Keratinocyte (primary cell): ENCODE data around the gene DAGLA. TPM values are rescaled to one million over a fixed set of nuclear protein-coding genes. Genes with fewer than 3 reads are reported as not detected.

Experiments
- DNase-seq: peaks from one replicate; pipeline ENCODE4 v3.0.0-alpha.2; 2011; ENCODE audit warnings: low read depth, missing footprints, low spot score
- FAIRE-seq: peaks from 2 replicates; lab custom pipeline; 2011; peaks lifted over from hg19 to GRCh38; lab: Jason Lieb, UNC
- H2AFZ ChIP-seq: 2 replicates; pipeline ENCODE4 v1.6.0; 2012; ENCODE audit warnings: low read length, control low read depth, inconsistent platforms; ENCODE audit not compliant: control insufficient read depth
- H3K27ac ChIP-seq: 2 replicates; pipeline ENCODE4 v1.5.1; 2011; ENCODE audit warnings: low read length; ENCODE audit not compliant: control insufficient read depth, insufficient read depth
- H3K27me3 ChIP-seq: 3 replicates; pipeline ENCODE4 v1.6.0; 2011; ENCODE audit warnings: low read length; ENCODE audit not compliant: control insufficient read depth, insufficient read depth; ENCODE audit errors: extremely low read depth
- H3K36me3 ChIP-seq, 2 experiments: 2 replicates in 1 of 2; 3 replicates in 1 of 2; pipeline ENCODE4 v1.5.1; 2011; ENCODE audit warnings: low read length in 2 of 2, mild to moderate bottlenecking in 1 of 2; ENCODE audit not compliant: control insufficient read depth in 2 of 2, insufficient read depth in 2 of 2; ENCODE audit errors: extremely low read depth in 1 of 2
- H3K4me1 ChIP-seq: 3 replicates; pipeline ENCODE4 v1.5.1; 2011; ENCODE audit warnings: low read length; ENCODE audit not compliant: control insufficient read depth, insufficient read depth; ENCODE audit errors: extremely low read depth
- H3K4me2 ChIP-seq: 3 replicates; pipeline ENCODE4 v1.6.0; 2011; ENCODE audit warnings: low read depth, low read length; ENCODE audit not compliant: control insufficient read depth, insufficient read depth; ENCODE audit errors: extremely low read depth
- H3K4me3 ChIP-seq, 3 experiments: fragments of 200-600 bp in 1 of 3; sonication (generic) in 1 of 3; 2 replicates in 2 of 3; 3 replicates in 1 of 3; pipeline ENCODE4 v1.5.1; 2011 to 2016; ENCODE audit warnings: low read length in 3 of 3, mild to moderate bottlenecking in 3 of 3, control low read depth in 2 of 3, inconsistent platforms in 1 of 3, low read depth in 1 of 3, mixed read lengths in 1 of 3, mixed run types in 1 of 3, moderate library complexity in 1 of 3; ENCODE audit not compliant: control insufficient read depth in 2 of 3, insufficient read depth in 2 of 3; ENCODE audit errors: extremely low read depth in 1 of 3
- H3K79me2 ChIP-seq: 2 replicates; pipeline ENCODE4 v1.6.0; 2012; ENCODE audit warnings: low read length; ENCODE audit not compliant: control insufficient read depth, insufficient read depth
- H3K9ac ChIP-seq: 3 replicates; pipeline ENCODE4 v1.6.0; 2011; ENCODE audit warnings: low read length; ENCODE audit not compliant: control insufficient read depth, insufficient read depth; ENCODE audit errors: extremely low read depth
- H3K9me1 ChIP-seq: 3 replicates; pipeline ENCODE4 v1.6.0; 2011; ENCODE audit warnings: low read length; ENCODE audit not compliant: control insufficient read depth, insufficient read depth; ENCODE audit errors: extremely low read depth
- H3K9me3 ChIP-seq: 2 replicates; pipeline ENCODE4 v1.5.1; 2012; ENCODE audit warnings: low read depth, low read length; ENCODE audit not compliant: control insufficient read depth
- H4K20me1 ChIP-seq: 3 replicates; pipeline ENCODE4 v1.6.0; 2011; ENCODE audit warnings: low read length; ENCODE audit not compliant: control insufficient read depth, insufficient read depth; ENCODE audit errors: extremely low read depth
- EZH2 ChIP-seq: IDR thresholded peaks from one replicate; pipeline ENCODE4 v1.6.1; 2012; ENCODE audit warnings: inconsistent platforms, mild to moderate bottlenecking, low read length, moderate library complexity
- dilution Hi-C: fragments of 300-500 bp; cut with MboI; formaldehyde crosslinking; loops from one replicate; pipeline ENCODE4 v1.7.0; 2020; ENCODE audit warnings: low sequenced_read_pairs; ENCODE audit not compliant: extremely low pct_ligation_motif_present
- polyA plus RNA-seq, 5 experiments: library from polyadenylated mRNA; depleted of rRNA in 3 of 5; stranded (reverse) in 3 of 5; stranded (forward) in 1 of 5; unstranded in 1 of 5; fragments of >200 nt; gene quantifications; 1 replicate in 1 of 5; 2 replicates in 3 of 5; 3 replicates in 1 of 5; pipeline versions ENCODE4 v1.2.1 to v1.2.3, GENCODE V29; 2011 to 2012; ENCODE audit warnings: missing spikeins in 2 of 5, low read depth in 1 of 5, low replicate concordance in 1 of 5
- TF ChIP-seq, protein P1 (sequence below), 3 experiments: IDR thresholded peaks in 1 of 3; conservative IDR thresholded peaks in 1 of 3; optimal IDR thresholded peaks in 1 of 3; 2 replicates in 2 of 3; 3 replicates in 1 of 3; pipeline versions ENCODE3 to v1.5.1; 2011; ENCODE audit warnings: low read length in 3 of 3, mild to moderate bottlenecking in 3 of 3, moderate library complexity in 2 of 3, control low read depth in 1 of 3, inconsistent platforms in 1 of 3; ENCODE audit not compliant: insufficient read depth in 2 of 3; ENCODE audit errors: extremely low read depth in 1 of 3

Gene DAGLA
- polyA plus RNA-seq, 1 donor (not counting 4 experiments of a cell fraction or from before 2014, with no cell fraction given) = 0.03 TPM

GRCh38 chr11:61688365-61689163 is 8.4 kb downstream of the DAGLA start:
- FAIRE-seq (no peak), DNase-seq (no peak)
- dilution Hi-C loops = no loop called here
- Histone ChIP-seq H3K9me1 (no peaks in the 10 kb centered on the region), H3K4me1 (peaks cover 10% of the 10 kb centered on the region), H3K4me2 (peak overlapping the region; percentile 63), H3K27ac (no peak overlapping the region), H3K27me3 (peaks cover 50% of the 10 kb centered on the region), H3K9ac (peak overlapping the region; percentile 9), H3K79me2 (no peaks in the 10 kb centered on the region), H2AFZ (peak overlapping the region; percentile 33), H3K9me3 (no peaks in the 10 kb centered on the region), H4K20me1 (no peaks in the 10 kb centered on the region), H3K4me3 (no peak overlapping the region), H3K36me3 (no peaks in the 10 kb centered on the region)
- no peak for TF ChIP-seq EZH2
- TF ChIP-seq, protein P1, sequence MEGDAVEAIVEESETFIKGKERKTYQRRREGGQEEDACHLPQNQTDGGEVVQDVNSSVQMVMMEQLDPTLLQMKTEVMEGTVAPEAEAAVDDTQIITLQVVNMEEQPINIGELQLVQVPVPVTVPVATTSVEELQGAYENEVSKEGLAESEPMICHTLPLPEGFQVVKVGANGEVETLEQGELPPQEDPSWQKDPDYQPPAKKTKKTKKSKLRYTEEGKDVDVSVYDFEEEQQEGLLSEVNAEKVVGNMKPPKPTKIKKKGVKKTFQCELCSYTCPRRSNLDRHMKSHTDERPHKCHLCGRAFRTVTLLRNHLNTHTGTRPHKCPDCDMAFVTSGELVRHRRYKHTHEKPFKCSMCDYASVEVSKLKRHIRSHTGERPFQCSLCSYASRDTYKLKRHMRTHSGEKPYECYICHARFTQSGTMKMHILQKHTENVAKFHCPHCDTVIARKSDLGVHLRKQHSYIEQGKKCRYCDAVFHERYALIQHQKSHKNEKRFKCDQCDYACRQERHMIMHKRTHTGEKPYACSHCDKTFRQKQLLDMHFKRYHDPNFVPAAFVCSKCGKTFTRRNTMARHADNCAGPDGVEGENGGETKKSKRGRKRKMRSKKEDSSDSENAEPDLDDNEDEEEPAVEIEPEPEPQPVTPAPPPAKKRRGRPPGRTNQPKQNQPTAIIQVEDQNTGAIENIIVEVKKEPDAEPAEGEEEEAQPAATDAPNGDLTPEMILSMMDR (optimal IDR thresholded peaks at IDR 0.05 in 1 of 3, IDR thresholded peaks at IDR 0.05 in 1 of 3, conservative IDR thresholded peaks at IDR 0.05 in 1 of 3; ENCODE audit: extremely low read depth in 1 of 3, insufficient read depth in 2 of 3, low read length in 3 of 3) = no peak

GRCh38 chr11:61689164-61689496 is 8.9 kb downstream of the DAGLA start:
- peaks cover 10% of the 10 kb centered on the region for H3K4me1 ChIP-seq
- H3K9me3 ChIP-seq = no peaks in the 10 kb centered on the region
- H4K20me1 ChIP-seq = no peaks in the 10 kb centered on the region
- no peak overlapping the region for H3K4me3 ChIP-seq
- H3K27ac ChIP-seq = no peak overlapping the region
- no peaks in the 10 kb centered on the region for H3K79me2 ChIP-seq
- peak overlapping the region; percentile 63 for H3K4me2 ChIP-seq
- no peak overlapping the region for H2AFZ ChIP-seq
- DNase-seq (no peak), FAIRE-seq (no peak)
- peaks cover 46% of the 10 kb centered on the region for H3K27me3 ChIP-seq
- dilution Hi-C loops = no loop called here
- H3K9me1 ChIP-seq = no peaks in the 10 kb centered on the region
- peak overlapping the region; percentile 9 for H3K9ac ChIP-seq
- no peaks in the 10 kb centered on the region for H3K36me3 ChIP-seq
- TF ChIP-seq, protein P1 (optimal IDR thresholded peaks at IDR 0.05 in 1 of 3, IDR thresholded peaks at IDR 0.05 in 1 of 3, conservative IDR thresholded peaks at IDR 0.05 in 1 of 3; ENCODE audit: extremely low read depth in 1 of 3, insufficient read depth in 2 of 3, low read length in 3 of 3) = no peak
- no peak for TF ChIP-seq EZH2
